T-helper 17 cell (primary cell): Measurements from ENCODE around the gene DOK1. TPM values are rescaled to one million over a fixed set of nuclear protein-coding genes. Genes with fewer than 3 reads are reported as not detected.

ENCODE experiments used
- ATAC-seq: fragments of 150-1000 bp; cut with Tn5 transposase; 2 replicates; pipeline ENCODE4 v1.10.0; 2021; ENCODE audit warnings: mild to moderate bottlenecking, moderate library complexity
- DNase-seq, 3 donors: peaks; one replicate each; pipeline versions ENCODE4 v3.0.0 to v3.0.0-alpha.2; 2020 to 2021
- H3K9me3 ChIP-seq: one replicate; pipeline ENCODE4 v1.7.0; 2013; ENCODE audit warnings: low read length, mild to moderate bottlenecking; ENCODE audit not compliant: control insufficient read depth, poor library complexity, severe bottlenecking
- H3K27ac Mint-ChIP-seq: one replicate; pipeline ENCODE4 v1.8.0; 2022; ENCODE audit warnings: mild to moderate bottlenecking, moderate library complexity, mixed read lengths
- H3K27me3 Mint-ChIP-seq: one replicate; pipeline ENCODE4 v1.8.0; 2022; ENCODE audit warnings: mixed read lengths
- H3K36me3 Mint-ChIP-seq: one replicate; pipeline ENCODE4 v1.8.0; 2022; ENCODE audit warnings: low read depth, mixed read lengths
- H3K4me1 Mint-ChIP-seq: one replicate; pipeline ENCODE4 v1.8.0; 2022; ENCODE audit warnings: mild to moderate bottlenecking, mixed read lengths
- H3K4me3 Mint-ChIP-seq: one replicate; pipeline ENCODE4 v1.8.0; 2022; ENCODE audit warnings: mild to moderate bottlenecking, moderate library complexity, mixed read lengths
- total RNA-seq, 4 donors: library from RNA in 2 of 4; stranded (reverse) in 2 of 4; gene quantifications; one replicate each; pipeline ENCODE4 v1.2.3 and lab custom pipeline; 2022 to 2026

The DOK1 gene
- total RNA-seq, 2 donors from 2014 or later = 8.3 to 14.6 TPM

DNA sequence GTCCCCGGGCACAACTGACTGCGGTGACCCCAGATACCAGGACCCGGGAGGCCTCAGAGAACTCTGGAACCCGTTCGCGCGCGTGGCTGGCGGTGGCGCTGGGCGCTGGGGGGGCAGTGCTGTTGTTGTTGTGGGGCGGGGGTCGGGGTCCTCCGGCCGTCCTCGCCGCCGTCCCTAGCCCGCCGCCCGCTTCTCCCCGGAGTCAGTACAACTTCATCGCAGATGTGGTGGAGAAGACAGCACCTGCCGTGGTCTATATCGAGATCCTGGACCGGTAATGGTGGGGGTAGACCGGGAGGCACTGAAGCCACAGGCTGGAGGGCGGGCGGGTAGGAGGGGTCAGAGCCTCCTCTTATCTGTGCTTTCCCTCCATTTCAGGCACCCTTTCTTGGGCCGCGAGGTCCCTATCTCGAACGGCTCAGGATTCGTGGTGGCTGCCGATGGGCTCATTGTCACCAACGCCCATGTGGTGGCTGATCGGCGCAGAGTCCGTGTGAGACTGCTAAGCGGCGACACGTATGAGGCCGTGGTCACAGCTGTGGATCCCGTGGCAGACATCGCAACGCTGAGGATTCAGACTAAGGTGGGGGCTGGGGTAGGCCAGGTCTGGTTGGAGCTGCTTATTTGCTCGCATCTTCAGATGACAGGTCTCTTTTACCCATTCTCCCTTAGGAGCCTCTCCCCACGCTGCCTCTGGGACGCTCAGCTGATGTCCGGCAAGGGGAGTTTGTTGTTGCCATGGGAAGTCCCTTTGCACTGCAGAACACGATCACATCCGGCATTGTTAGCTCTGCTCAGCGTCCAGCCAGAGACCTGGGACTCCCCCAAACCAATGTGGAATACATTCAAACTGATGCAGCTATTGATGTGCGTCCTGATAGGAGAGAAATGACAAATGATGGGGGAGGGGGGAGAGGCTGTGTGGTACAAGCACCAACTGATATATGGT, 24.0 kb upstream of the DOK1 start:
- Mint-ChIP-seq H3K4me3 (peak overlapping the region; percentile 94), H3K4me1 (peaks cover 33% of the 10 kb centered on the region), H3K27me3 (no peaks in the 10 kb centered on the region), H3K36me3 (peaks cover 13% of the 10 kb centered on the region), H3K27ac (peak overlapping the region; percentile 93)
- H3K9me3 ChIP-seq = no peaks in the 10 kb centered on the region
- ATAC-seq (peak; percentile 32), DNase-seq (peak in 2 of 3 donors; percentile 26 to 32)

DNA sequence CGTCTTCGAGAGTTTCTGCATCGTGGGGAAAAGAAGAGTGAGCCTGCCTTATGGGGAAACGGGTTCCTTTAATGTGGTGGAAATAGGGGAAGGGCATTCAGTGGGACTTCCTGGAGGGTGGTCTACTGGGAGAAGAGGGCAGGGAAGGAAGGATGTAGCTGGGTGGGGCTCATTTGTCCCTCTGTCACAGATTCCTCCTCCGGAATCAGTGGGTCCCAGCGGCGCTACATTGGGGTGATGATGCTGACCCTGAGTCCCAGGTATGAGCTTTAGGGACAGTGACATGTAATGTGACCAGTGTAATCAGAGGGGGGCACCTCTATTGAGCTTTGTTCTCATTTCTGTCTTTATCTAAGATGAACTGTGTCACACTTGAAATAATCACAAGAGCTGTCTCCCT, 22.9 kb upstream of the DOK1 start:
- peak overlapping the region; percentile 93 for H3K27ac Mint-ChIP-seq
- H3K27me3 Mint-ChIP-seq = no peaks in the 10 kb centered on the region
- H3K4me3 Mint-ChIP-seq = peak overlapping the region; percentile 28
- no peak for ATAC-seq
- peaks cover 8% of the 10 kb centered on the region for H3K36me3 Mint-ChIP-seq
- H3K9me3 ChIP-seq = no peaks in the 10 kb centered on the region
- DNase-seq = no peak
- peaks cover 28% of the 10 kb centered on the region for H3K4me1 Mint-ChIP-seq

DNA sequence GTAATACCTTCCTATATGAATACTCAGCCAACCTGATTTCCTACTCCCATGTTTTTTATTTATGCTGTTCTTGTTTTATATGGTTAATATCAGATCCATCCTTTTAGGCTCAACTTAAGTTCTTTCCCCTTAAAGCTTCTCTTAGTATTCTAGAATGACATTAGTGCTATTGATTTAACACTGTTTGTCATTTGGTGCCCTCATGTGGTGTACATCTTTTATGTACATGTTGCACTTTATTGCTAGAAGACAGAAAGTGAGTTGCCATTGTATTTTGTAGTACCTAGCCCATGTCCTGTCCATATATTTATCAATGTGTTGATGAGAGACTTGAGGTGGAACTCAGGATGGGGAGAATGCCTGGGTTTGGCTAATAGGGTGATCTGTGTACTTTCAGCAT, 22.3 kb upstream of the DOK1 start:
- peaks cover 3% of the 10 kb centered on the region for H3K27me3 Mint-ChIP-seq
- DNase-seq = no peak
- no peaks in the 10 kb centered on the region for H3K9me3 ChIP-seq
- H3K27ac Mint-ChIP-seq = peak overlapping the region; percentile 93
- H3K4me1 Mint-ChIP-seq = peaks cover 26% of the 10 kb centered on the region
- peak overlapping the region; percentile 71 for H3K4me3 Mint-ChIP-seq
- ATAC-seq = no peak
- H3K36me3 Mint-ChIP-seq = peaks cover 7% of the 10 kb centered on the region

DNA sequence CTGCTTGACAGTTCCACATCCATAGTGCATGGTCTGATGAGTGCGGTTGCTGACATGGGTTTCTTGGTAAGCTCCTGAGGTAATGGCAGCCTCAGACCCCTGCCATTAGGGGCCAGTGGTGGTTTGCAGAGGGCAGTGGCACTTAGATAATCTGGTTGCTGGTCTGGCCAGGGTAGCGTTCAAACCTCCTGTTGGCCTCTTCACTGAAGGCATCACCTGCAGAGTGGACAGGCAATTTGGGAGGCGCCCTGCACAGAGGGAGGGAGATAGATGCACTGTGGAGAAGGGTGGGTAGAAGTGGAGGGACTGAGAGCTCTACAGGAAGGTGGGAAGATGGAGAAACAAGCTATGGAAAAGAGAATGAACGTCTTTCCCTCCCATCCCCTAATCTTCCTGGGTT, 21.1 kb upstream of the DOK1 start:
- Mint-ChIP-seq H3K36me3 (peaks cover 7% of the 10 kb centered on the region), H3K27ac (no peak overlapping the region), H3K27me3 (peaks cover 15% of the 10 kb centered on the region), H3K4me1 (peaks cover 20% of the 10 kb centered on the region), H3K4me3 (no peak overlapping the region)
- no peaks in the 10 kb centered on the region for H3K9me3 ChIP-seq
- DNase-seq (no peak), ATAC-seq (no peak)

DNA sequence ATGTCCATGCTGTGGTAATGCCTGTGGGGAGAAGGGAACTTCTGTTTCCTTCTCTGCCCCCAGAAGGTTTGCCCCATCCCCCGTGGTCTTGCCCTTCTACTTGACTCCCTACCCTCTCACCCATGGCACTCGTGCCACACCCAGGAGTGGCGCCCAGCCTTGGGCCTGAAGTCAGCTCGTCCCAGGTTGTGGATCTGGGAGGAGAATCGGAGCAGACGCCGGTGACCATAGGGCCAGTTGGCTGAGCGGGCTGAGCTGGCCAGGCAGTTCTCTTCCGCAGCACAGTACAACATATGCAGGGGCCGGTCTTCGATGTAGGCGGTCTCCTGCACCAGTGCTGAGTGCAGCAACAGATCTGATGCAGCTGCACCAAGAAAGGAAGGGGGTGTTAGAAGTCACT, 20.1 kb upstream of the DOK1 start:
- Mint-ChIP-seq H3K4me1 (peaks cover 15% of the 10 kb centered on the region), H3K27me3 (peaks cover 25% of the 10 kb centered on the region), H3K36me3 (peaks cover 5% of the 10 kb centered on the region), H3K27ac (no peak overlapping the region), H3K4me3 (no peak overlapping the region)
- no peaks in the 10 kb centered on the region for H3K9me3 ChIP-seq
- ATAC-seq (no peak), DNase-seq (no peak)

DNA sequence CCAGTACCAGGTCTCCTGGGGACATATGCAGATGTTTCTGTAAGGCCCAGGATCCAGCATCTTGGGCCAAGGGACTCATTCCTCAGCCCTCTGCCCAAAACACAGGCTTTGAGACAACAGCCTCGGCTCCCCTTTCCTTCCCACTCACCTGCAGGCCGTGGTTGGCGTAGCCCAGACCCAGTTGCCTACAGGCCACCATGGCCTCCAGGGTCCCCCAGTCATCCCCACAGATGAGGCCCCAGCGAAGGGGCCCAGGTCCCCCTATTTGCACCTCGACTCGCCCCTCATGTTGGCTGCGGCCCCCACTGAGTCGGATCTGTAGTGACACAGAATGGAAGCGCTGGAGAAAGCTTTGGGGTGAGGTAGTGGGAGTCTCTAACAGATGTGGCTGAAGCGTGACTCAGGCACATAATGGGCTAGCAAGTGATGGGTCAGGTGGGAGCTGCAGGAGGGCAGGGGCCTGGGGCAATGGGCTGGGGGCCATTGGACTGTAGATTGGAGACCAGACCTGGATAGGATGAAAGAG, 19.0 kb upstream of the DOK1 start:
- H3K9me3 ChIP-seq = no peaks in the 10 kb centered on the region
- ATAC-seq (no peak), DNase-seq (no peak)
- Mint-ChIP-seq H3K27ac (no peak overlapping the region), H3K27me3 (peaks cover 29% of the 10 kb centered on the region), H3K36me3 (peaks cover 5% of the 10 kb centered on the region), H3K4me1 (peaks cover 15% of the 10 kb centered on the region), H3K4me3 (no peak overlapping the region)

DNA sequence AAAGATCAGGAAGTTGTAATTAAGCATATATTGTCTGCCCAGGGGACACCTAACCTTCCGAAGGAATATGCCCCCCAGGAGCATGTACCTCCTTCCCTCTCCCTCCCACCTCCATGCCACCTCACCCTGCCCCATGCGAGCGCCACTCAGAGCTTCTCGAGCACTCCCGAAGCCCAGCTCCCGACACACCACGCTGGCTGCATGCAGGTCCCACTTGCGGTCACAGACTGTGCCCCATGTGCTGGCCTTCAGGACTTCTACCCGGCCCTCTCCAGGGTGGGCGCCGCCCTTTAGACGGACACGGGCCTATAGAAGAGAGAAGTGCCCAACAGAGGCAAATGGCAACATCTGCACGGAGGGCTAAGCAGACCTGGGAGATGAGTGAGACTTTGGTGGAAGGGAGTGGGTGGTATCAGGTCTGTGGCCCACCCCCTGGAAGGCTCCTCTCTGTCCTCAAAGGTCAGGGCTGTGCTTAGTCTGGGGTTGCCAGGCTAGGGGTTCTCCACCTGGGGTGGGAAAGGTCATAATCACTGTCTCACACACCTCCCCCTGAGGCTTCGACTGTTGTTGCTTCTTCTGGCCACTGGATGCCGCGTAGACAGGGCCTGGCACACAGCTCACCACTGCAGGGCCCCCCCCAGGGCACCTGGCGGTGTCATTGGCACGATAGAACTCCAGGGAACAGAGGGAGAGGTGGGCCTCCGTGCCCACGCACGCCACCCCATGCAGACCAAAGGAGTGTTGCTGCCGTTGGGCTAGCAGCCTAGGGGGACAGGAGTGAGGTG, 18.2 kb upstream of the DOK1 start:
- ATAC-seq (no peak), DNase-seq (no peak)
- H3K27me3 Mint-ChIP-seq = peaks cover 36% of the 10 kb centered on the region
- H3K27ac Mint-ChIP-seq = no peak overlapping the region
- no peaks in the 10 kb centered on the region for H3K9me3 ChIP-seq
- no peak overlapping the region for H3K4me3 Mint-ChIP-seq
- peaks cover 10% of the 10 kb centered on the region for H3K4me1 Mint-ChIP-seq
- peaks cover 5% of the 10 kb centered on the region for H3K36me3 Mint-ChIP-seq

DNA sequence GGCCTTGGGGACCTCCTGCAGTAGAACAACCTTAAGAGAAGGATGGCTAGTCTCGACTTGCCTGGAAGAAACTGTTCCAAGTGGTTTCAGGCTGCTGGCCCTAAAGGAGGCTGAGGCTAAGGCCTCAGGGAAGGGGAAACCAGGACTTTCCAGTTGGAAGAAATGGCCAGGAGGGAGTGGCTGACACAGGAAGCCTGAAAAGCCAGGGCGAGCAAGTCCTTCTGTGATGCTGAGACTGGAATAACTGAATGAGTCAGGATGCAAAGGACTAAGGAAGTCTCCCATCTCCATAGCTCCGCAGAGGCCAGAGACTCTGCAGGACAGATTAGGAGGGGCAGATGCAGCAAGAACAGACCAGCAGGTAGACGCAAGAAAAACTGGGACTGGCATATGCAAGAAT, 17.4 kb upstream of the DOK1 start:
- peaks cover 4% of the 10 kb centered on the region for H3K4me1 Mint-ChIP-seq
- H3K27me3 Mint-ChIP-seq = peaks cover 40% of the 10 kb centered on the region
- no peaks in the 10 kb centered on the region for H3K9me3 ChIP-seq
- ATAC-seq (no peak), DNase-seq (no peak)
- no peak overlapping the region for H3K4me3 Mint-ChIP-seq
- peaks cover 4% of the 10 kb centered on the region for H3K36me3 Mint-ChIP-seq
- H3K27ac Mint-ChIP-seq = no peak overlapping the region

DNA sequence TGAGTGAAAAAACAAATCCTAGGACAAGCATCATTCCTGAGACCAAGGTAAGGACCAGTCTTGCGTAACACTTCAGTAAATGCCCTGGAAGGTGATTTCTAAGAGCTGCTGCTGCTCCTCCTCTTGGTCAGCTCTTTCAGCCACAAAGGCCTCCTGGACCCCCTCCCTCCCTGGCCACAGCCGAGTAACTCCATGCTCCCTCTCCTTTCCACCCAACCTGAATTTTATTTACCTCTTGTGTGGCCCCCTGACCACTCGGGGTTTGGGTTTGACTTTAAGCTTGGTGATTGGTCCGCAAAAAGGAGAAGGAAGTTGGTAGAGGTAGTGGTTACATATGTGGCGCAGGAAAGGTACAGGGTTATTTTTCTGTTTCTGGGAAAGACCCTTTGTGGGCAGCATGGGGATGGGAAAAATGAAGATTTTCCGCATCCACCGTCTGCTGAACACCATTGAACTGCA, 15.6 kb upstream of the DOK1 start:
- ATAC-seq (no peak), DNase-seq (no peak)
- H3K36me3 Mint-ChIP-seq = peaks cover 8% of the 10 kb centered on the region
- H3K27ac Mint-ChIP-seq = no peak overlapping the region
- H3K4me3 Mint-ChIP-seq = peak overlapping the region; percentile 31
- H3K9me3 ChIP-seq = no peaks in the 10 kb centered on the region
- peaks cover 2% of the 10 kb centered on the region for H3K4me1 Mint-ChIP-seq
- H3K27me3 Mint-ChIP-seq = peaks cover 54% of the 10 kb centered on the region

DNA sequence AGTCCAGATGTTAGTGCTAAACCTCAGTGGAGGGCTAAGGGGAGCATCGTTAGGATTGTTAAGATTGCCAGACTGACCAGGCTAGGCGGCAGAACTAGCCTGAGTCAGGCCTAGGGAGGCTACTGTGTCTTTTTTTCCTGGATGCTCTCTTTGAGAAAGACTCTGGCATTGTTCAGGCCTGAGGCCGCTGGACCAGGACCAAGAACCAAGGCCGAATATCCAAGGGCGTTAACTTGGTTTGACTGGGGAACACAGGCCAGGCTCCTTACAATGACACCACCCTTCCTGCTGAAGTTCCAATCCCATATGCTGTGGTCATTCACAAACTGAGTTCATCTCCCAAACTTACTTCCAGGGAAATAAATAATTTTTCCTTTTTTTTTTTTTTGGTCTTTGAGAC, 14.2 kb upstream of the DOK1 start:
- Mint-ChIP-seq H3K36me3 (peaks cover 8% of the 10 kb centered on the region), H3K4me1 (peaks cover 4% of the 10 kb centered on the region), H3K27ac (no peak overlapping the region), H3K27me3 (peaks cover 60% of the 10 kb centered on the region), H3K4me3 (no peak overlapping the region)
- ATAC-seq (no peak), DNase-seq (no peak)
- no peaks in the 10 kb centered on the region for H3K9me3 ChIP-seq

DNA sequence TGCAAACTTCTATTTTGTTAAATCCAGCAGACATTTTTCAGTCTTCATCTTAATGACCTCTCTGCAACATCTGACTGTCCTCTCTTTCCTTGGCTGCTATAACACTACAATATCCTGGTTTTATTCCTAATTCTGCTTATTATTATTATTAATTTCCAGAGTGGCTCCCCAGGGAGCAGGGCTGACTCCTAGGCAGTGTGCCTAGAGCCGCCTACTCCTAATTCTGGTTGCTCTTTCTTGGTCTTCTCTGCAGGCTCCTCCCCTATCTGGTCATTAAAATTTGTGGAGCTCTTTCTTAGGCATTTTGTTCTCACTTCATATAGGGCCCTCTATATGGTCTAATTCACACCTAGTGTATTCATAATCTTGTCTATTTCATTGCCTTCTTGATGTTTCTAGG, 11.5 kb upstream of the DOK1 start:
- peaks cover 74% of the 10 kb centered on the region for H3K27me3 Mint-ChIP-seq
- ATAC-seq = no peak

DNA sequence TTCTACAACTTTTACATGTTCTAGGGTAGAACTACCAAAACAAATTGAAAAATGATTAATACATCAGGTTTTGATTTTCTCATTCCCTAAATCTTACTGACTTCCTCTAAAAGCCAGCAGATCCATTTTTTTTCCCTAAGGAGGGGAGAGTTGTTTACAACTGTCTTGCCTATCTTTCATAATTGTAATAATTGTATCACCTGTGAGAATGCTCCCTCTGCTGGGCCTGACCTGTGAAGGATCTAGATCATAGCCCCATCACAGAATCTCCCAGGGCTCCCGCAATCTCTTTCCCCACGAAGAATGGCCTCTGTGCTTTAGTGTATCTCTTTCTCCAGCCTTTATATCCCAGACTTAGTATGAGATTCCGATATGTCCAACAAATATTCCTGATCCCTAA, 9.9 kb upstream of the DOK1 start:
- DNase-seq (no peak), ATAC-seq (no peak)
- Mint-ChIP-seq H3K4me1 (peaks cover 10% of the 10 kb centered on the region), H3K27ac (no peak overlapping the region), H3K4me3 (no peak overlapping the region), H3K27me3 (peaks cover 69% of the 10 kb centered on the region), H3K36me3 (peaks cover 16% of the 10 kb centered on the region)
- H3K9me3 ChIP-seq = no peaks in the 10 kb centered on the region

More for the DNA sequence above, 11.5 kb upstream of the DOK1 start:
- H3K4me1 Mint-ChIP-seq = peaks cover 4% of the 10 kb centered on the region
- H3K27ac Mint-ChIP-seq = peak overlapping the region; percentile 53
- H3K4me3 Mint-ChIP-seq = no peak overlapping the region
- peaks cover 11% of the 10 kb centered on the region for H3K36me3 Mint-ChIP-seq
- H3K9me3 ChIP-seq = no peaks in the 10 kb centered on the region
- no peak for DNase-seq

DNA sequence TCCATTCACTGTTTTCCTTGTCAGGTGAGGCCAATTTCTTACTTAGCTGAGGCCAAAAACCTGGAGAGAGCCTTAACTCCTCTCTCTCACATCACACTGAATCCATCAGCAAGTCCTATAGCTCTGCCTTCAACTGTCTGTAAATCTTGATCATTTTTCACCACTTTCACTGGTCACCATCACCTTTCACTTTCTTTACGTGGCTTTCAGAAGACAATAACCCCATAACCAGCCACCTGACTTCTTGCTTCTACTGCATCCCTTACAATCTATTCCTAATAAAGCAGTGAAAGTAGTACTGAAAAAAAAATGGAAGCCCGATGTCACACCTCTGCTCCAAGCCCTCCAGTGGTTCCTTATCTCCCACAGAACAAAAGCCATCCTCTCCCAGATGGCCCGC, 8.5 kb upstream of the DOK1 start:
- ATAC-seq (no peak), DNase-seq (no peak)
- H3K4me1 Mint-ChIP-seq = peaks cover 10% of the 10 kb centered on the region
- H3K36me3 Mint-ChIP-seq = peaks cover 18% of the 10 kb centered on the region
- no peak overlapping the region for H3K27ac Mint-ChIP-seq
- no peak overlapping the region for H3K4me3 Mint-ChIP-seq
- no peaks in the 10 kb centered on the region for H3K9me3 ChIP-seq
- peaks cover 76% of the 10 kb centered on the region for H3K27me3 Mint-ChIP-seq
